CD4-positive, alpha-beta T cell (primary cell): ENCODE measurements around the gene CLRN3. TPM values are rescaled to one million over a fixed set of nuclear protein-coding genes. Genes with fewer than 3 reads are reported as not detected.

Source experiments
- ATAC-seq: fragments of 200-7000 bp; cut with Tn5 transposase; one replicate; pipeline ENCODE4 v1.10.0; 2022; ENCODE audit warnings: mild to moderate bottlenecking; ENCODE audit not compliant: poor library complexity
- CTCF ChIA-PET: fragments of 350-600 bp; sonication (Branson Sonifier 250); formaldehyde crosslinking; loops from one replicate; lab custom pipeline; 2021; ENCODE audit warnings: antibody characterized with exemption, inconsistent platforms; lab: Charles Lee
- POLR2A ChIA-PET: fragments of 350-600 bp; sonication (Branson Sonifier 250); formaldehyde crosslinking; loops from one replicate; lab custom pipeline; 2021; ENCODE audit warnings: antibody characterized with exemption, inconsistent platforms; lab: Charles Lee
- DNase-seq, 14 experiments: peaks; one replicate each; pipeline ENCODE4 v3.0.0-alpha.2; 2013 to 2020; ENCODE audit warnings: mixed read lengths in 2 of 14
- H3K27ac ChIP-seq, 2 donors: one replicate each; pipeline versions ENCODE4 v1.5.1 to v1.7.0; 2013; ENCODE audit warnings: low read length in 2 of 2, low read depth in 1 of 2, mild to moderate bottlenecking in 1 of 2
- H3K27me3 ChIP-seq, 2 experiments: 1 replicate in 1 of 2; 2 replicates in 1 of 2; pipeline versions ENCODE4 v1.6.1 to v1.7.0; 2013; ENCODE audit warnings: low read length in 2 of 2, control low read depth in 1 of 2, mild to moderate bottlenecking in 1 of 2, moderate library complexity in 1 of 2; ENCODE audit not compliant: insufficient read depth in 2 of 2, control insufficient read depth in 1 of 2
- H3K36me3 ChIP-seq: one replicate; pipeline ENCODE4 v1.6.1; 2013; ENCODE audit warnings: low read length, control low read depth; ENCODE audit not compliant: insufficient read depth
- H3K4me1 ChIP-seq: one replicate; pipeline ENCODE4 v1.6.1; 2013; ENCODE audit warnings: low read length, control low read depth; ENCODE audit not compliant: insufficient read depth
- H3K4me3 ChIP-seq: one replicate; pipeline ENCODE4 v1.5.1; 2013; ENCODE audit warnings: mild to moderate bottlenecking, low read length, moderate library complexity
- H3K9me3 ChIP-seq, 2 experiments: 1 replicate in 1 of 2; 2 replicates in 1 of 2; pipeline versions ENCODE4 v1.6.1 to v1.7.0; 2013; ENCODE audit warnings: low read length in 2 of 2, mild to moderate bottlenecking in 2 of 2, control low read depth in 1 of 2, moderate library complexity in 1 of 2; ENCODE audit not compliant: control insufficient read depth in 1 of 2, insufficient read depth in 1 of 2
- H3K27ac Mint-ChIP-seq: one replicate; pipeline ENCODE4 v1.8.0; 2020; ENCODE audit warnings: mixed read lengths
- H3K27me3 Mint-ChIP-seq: one replicate; pipeline ENCODE4 v1.8.0; 2021; ENCODE audit warnings: mixed read lengths
- H3K36me3 Mint-ChIP-seq: one replicate; pipeline ENCODE4 v1.8.0; 2021; ENCODE audit warnings: low read depth, mixed read lengths
- H3K4me1 Mint-ChIP-seq: one replicate; pipeline ENCODE4 v1.8.0; 2021; ENCODE audit warnings: low read depth, mixed read lengths
- H3K4me3 Mint-ChIP-seq: one replicate; pipeline ENCODE4 v1.8.0; 2020; ENCODE audit warnings: mild to moderate bottlenecking, mixed read lengths
- H3K9me3 Mint-ChIP-seq: one replicate; pipeline ENCODE4 v1.8.0; 2020; ENCODE audit warnings: mixed read lengths
- intact Hi-C, 2 experiments: fragments of 100-400 bp; cut with DNase I in 1 of 2; cut with micrococcal nuclease in 1 of 2; formaldehyde crosslinking; loops; one replicate each; pipeline versions ENCODE4 v1.15.1 to v1.9.0; 2023 to 2025; cut with DNase I, micrococcal nuclease
- total RNA-seq, 174 experiments: library from RNA in 2 of 174; stranded (reverse) in 2 of 174; gene quantifications; one replicate each; pipeline ENCODE4 v1.2.3 and lab custom pipeline; 2021 to 2026
- TF ChIP-seq, protein P1 (sequence below): fragments of 200-600 bp; IDR thresholded peaks from one replicate; pipeline ENCODE4 v1.8.0; 2022; ENCODE audit warnings: antibody characterized with exemption, mild to moderate bottlenecking

The CLRN3 gene
- total RNA-seq, 2 experiments from 2014 or later, result not detected

- CTCF ChIA-PET, result no interaction called here
- H3K36me3 Mint-ChIP-seq, result no peaks in the 10 kb centered on the region
- peaks cover 0 to under 1% of the 10 kb centered on the region in 2 experiments for H3K27me3 ChIP-seq
- H3K27ac ChIP-seq, result no peak overlapping the region
- no peak for ATAC-seq
- no peaks in the 10 kb centered on the region for H3K9me3 Mint-ChIP-seq
- intact Hi-C loops, result no loop called here
- DNase-seq, result peak in 1 of 14 experiments; percentile 30
- peaks cover 15% of the 10 kb centered on the region for H3K4me1 ChIP-seq
- H3K9me3 ChIP-seq, result peaks cover 0 to 2% of the 10 kb centered on the region in 2 experiments
- no peak overlapping the region for H3K27ac Mint-ChIP-seq
- POLR2A ChIA-PET, result no interaction called here
- peaks cover 11% of the 10 kb centered on the region for H3K27me3 Mint-ChIP-seq
- TF ChIP-seq, protein P1, sequence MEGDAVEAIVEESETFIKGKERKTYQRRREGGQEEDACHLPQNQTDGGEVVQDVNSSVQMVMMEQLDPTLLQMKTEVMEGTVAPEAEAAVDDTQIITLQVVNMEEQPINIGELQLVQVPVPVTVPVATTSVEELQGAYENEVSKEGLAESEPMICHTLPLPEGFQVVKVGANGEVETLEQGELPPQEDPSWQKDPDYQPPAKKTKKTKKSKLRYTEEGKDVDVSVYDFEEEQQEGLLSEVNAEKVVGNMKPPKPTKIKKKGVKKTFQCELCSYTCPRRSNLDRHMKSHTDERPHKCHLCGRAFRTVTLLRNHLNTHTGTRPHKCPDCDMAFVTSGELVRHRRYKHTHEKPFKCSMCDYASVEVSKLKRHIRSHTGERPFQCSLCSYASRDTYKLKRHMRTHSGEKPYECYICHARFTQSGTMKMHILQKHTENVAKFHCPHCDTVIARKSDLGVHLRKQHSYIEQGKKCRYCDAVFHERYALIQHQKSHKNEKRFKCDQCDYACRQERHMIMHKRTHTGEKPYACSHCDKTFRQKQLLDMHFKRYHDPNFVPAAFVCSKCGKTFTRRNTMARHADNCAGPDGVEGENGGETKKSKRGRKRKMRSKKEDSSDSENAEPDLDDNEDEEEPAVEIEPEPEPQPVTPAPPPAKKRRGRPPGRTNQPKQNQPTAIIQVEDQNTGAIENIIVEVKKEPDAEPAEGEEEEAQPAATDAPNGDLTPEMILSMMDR, result no peak
- no peak overlapping the region for H3K4me3 ChIP-seq
- no peak overlapping the region for H3K4me3 Mint-ChIP-seq
- peaks cover 15% of the 10 kb centered on the region for H3K4me1 Mint-ChIP-seq
- H3K36me3 ChIP-seq, result no peaks in the 10 kb centered on the region
Measured at GRCh38 chr10:127877116-127877515, 15.6 kb downstream of the CLRN3 start.

DNA sequence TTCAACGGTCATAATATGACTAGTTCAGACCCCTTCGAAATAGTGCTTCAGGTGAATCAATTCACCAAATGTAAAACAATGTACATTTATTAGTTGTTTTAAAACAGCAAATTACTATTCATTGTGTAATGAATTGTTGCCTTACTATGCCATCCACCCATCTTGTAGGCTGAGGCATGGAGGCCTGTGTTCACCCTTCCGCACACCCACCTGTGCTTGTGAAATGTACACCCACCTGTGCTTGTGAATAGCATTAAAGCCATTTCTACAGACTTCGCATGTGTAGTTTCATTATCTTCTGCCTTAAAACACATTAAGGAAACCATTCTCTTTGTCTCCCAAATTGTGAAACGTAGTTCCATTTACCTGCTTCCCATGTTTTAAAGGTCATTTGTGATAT, 16.8 kb downstream of the CLRN3 start:
- Mint-ChIP-seq H3K27me3 (peaks cover 20% of the 10 kb centered on the region), H3K4me3 (no peak overlapping the region), H3K27ac (no peak overlapping the region), H3K9me3 (no peaks in the 10 kb centered on the region), H3K4me1 (peaks cover 14% of the 10 kb centered on the region), H3K36me3 (no peaks in the 10 kb centered on the region)
- H3K27me3 ChIP-seq, result peaks cover 6% of the 10 kb centered on the region in 2 experiments
- no peaks in the 10 kb centered on the region for H3K36me3 ChIP-seq
- ChIA-PET CTCF (no interaction called here), POLR2A (no interaction called here)
- H3K9me3 ChIP-seq, result peaks cover 0 to 7% of the 10 kb centered on the region in 2 experiments
- TF ChIP-seq, protein P1, result no peak
- DNase-seq (no peak), ATAC-seq (no peak)
- H3K4me1 ChIP-seq, result peaks cover 8% of the 10 kb centered on the region
- intact Hi-C loops, result no loop called here
- H3K4me3 ChIP-seq, result no peak overlapping the region
- H3K27ac ChIP-seq, result no peak overlapping the region

DNA sequence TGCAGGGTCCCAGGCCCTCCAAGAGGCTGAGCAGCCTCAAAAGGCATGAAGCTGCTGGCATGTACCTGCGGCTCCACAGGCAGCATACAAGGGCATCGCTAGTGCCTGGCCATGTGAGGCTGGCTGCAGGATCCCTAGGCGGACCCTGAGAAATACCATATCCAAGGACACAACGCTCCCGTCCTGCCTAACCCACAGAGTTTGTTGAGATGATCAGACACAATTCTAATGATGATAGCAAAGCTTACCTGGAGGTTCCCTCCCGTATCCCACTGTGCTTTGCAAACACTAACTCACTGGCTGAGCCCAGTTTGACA, 17.3 kb downstream of the CLRN3 start:
- H3K4me1 Mint-ChIP-seq, result peaks cover 8% of the 10 kb centered on the region

More for the DNA sequence above, 17.3 kb downstream of the CLRN3 start:
- Mint-ChIP-seq H3K9me3 (no peaks in the 10 kb centered on the region), H3K36me3 (no peaks in the 10 kb centered on the region), H3K4me3 (no peak overlapping the region), H3K27ac (no peak overlapping the region), H3K27me3 (peaks cover 22% of the 10 kb centered on the region)
- no peak for ATAC-seq
- no peak overlapping the region for H3K27ac ChIP-seq
- no peak for DNase-seq
- POLR2A ChIA-PET, result no interaction called here
- TF ChIP-seq, protein P1, result no peak
- H3K4me1 ChIP-seq, result peaks cover 3% of the 10 kb centered on the region
- H3K36me3 ChIP-seq, result no peaks in the 10 kb centered on the region
- peaks cover 7 to 8% of the 10 kb centered on the region in 2 experiments for H3K27me3 ChIP-seq
- CTCF ChIA-PET, result no interaction called here
- intact Hi-C loops, result no loop called here
- H3K4me3 ChIP-seq, result no peak overlapping the region
- peaks cover 0 to 7% of the 10 kb centered on the region in 2 experiments for H3K9me3 ChIP-seq
